HK-2 (cell line): ENCODE results near the gene CIDEA.

Source experiments
- DNase-seq: peaks from one replicate; pipeline ENCODE4 v3.0.0-alpha.2; 2018; ENCODE audit not compliant: unreplicated experiment

The CIDEA gene

DNA sequence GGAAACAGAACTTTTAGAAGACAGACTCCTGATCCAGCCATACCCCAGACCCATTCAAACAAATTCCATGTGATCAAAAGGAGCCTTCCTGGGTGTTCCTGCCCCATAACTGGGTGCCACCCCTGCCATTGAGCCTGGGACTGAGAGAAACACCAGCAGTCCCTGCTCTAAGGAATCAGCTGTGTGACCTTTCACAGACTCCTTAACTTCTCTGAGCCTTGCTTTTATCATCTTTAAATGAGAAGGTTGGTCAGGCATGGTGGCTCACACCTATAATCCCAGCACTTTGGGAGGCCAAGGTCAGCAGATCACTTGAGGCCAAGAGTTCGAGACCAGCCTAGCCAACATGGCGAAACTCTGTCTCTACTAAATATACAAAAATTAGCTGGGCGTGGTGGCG is 20.6 kb downstream of the CIDEA start:
- no peak for DNase-seq

DNA sequence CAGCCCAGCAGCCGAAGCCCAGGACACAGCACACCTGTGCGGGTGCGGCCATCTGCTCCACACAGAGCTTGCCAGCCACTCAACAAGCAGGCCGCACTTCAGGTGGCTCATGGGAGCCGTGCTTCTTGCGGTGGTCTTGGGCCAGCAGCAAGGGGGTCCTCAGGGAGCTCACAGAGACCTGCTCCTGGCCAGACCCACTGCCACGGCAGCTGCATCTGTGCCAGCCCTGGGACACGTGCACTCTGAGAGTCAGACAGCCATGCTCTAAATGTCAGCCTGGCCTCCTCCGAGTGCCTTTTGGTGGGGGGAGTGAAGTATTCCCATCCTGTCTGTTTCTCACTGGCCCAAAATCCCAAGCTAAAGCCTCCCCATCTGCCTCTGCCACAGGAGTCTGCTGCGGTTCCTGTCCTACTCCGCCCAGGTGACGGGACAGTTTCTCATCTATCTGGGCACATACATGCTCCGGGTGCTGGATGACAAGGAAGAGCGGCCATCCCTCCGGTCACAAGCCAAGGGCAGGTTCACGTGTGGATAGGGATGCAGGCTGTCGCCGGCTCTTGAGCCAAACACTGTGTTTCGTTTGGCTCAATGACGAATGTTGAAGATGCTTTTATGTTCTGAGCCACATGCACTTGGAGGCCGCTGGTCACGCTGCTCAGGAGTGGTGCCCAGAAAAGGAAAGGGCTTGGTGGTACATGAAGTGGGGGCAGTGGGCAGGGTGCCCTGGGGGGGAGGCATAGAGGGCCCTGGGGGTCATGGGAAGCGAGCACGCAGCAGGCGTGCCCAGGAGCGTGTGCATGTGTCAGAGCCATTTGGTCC is 22.8 kb downstream of the CIDEA start:
- no peak for DNase-seq

DNA sequence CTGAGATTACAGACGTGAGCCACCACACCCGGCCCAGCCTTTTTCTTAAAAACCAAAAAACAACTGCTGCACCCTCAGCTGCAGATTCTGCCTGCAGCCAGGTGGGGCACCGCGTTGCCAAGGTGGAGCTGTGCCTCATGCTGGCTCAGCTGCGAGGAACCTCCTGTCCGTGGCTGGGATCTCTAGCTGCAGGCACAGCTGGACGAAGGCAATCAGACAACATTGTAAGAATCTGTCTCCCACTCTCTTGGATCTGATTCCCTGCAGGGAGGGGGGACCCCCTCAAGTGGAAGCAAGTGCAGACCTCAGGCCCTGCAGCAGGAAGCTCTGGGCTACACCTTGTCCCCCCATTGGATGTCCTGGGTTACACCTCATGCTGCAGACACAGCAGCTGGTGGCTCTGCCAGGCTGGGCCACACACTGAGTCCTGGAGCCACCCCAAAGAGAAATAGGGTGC is 24.1 kb downstream of the CIDEA start:
- no peak for DNase-seq

DNA sequence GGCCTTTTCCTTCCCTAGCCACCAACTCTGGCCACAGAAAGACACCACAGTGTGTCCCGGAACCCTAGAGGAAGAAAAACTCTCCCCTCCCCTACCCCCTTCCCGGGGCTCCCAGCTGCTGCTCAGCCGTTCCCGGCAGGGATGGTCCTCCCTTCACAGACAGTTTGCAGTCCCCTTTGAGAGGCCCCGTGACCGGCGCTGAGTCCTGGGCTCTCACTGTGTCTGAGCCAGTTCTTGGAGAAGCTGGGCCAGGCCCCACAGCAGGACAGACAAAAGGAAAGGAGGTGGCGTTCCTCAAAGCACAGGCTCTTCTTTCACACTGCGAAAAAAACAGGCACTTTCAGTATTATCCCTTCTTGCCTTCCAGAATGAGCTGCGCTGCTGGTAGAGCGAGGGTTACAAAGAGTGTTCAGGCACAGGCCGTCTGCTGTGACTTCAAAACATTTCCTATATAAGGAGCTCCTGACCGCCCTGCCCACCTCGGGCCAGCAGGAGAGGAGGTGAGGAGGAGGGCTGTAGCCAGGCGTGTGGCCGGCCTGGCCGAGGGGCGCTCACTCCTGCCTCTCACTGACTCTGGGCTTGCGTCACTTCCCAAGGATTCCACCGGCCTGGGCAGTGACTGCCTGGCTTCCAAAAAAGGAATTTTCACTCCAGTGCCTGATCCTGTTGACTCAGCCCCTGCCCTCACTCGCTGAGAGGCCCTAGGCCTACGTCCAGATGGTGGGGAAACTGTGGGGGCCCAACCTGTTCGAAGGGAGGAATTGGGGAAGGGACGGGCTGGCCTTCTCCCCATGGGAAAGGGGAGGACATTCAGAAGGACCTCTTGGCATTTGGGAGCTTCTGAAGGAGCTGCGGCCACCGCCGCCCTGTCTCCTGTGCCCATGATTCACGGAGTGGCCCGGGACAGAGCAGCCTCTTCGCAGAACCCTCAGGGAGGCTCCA is 24.9 kb downstream of the CIDEA start:
- peak; percentile 63 for DNase-seq

DNA sequence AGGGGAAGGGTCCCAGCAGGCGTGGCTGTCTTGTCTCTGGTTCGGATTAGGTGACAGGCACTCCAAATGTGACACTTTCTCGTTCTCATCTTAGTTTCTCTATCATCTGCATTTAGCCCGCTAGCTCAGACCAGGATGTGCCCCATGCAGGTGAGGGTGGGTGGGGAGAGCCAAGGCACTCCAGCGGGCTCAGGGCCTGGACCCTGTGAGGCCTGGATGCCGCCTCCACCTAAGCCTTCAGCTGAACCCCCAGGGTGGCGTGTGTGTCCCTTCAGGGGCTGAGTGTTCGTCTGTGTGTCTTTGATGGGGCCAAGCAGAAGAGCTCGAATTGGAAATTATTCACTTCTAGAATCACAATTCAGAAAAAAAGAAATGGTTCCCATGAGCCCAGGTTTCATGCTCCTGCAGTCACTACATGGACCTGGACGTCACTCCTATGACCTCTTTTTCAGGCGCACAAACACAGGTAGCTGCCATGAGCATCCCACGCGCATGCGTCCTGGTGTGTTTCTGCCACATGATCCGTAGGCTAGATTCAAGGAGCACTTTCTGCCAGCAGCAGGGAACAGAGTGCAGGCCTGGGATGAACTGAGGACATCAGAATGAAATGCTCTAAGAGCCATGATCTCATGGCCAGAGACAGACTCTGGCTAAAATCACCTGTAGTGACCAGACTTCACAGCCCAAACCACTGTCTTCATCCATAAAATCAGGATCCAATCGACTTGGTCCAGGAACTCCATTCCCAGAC is 25.8 kb downstream of the CIDEA start:
- DNase-seq = no peak

DNA sequence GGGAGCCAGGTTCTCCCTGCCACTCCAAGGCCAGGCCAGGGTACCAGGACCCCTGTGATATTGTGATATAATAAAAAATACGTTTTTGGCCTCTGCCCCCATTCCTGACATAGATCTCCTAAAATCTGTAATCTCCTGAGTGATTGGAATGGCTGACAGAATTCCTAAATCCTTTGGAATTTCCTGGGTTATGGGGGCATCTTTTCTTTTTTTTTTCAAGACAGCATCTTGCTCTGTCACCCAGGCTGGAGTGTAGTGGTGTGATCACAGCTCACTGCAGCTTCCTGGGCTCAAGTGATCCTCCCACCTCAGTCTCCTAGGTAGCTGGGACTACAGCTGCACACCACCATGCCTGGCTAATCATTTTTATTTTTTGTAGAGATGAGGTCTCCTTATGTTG is 27.7 kb downstream of the CIDEA start:
- no peak for DNase-seq

DNA sequence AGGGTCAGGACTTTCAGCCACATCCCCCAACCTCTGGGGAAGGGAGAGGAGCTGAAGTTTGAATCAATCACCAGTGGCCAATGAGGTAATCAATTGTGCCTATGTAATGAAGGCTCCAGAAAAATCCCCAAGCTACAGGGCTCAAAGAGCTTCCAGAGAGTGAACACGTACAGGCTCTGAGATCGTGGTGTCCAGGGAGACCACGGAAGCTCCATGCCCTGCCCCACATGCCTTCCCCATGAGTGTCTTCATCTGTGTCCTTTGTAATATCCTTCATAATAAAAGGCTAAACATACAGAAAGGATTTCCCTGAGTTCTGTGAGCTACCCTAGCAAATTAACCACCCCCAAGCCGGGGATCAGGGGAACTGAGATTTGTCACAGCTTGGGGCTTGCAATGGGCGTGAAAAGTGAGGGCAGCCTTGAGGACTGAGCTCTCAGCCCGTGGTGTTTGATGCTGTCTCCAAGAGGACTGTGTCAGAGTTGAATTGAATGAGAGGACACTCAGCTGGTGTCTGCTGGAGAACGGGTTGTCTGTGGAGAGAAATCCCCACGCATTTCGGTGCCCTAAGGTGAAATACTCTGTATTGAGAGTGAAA is 28.4 kb downstream of the CIDEA start:
- DNase-seq = no peak

DNA sequence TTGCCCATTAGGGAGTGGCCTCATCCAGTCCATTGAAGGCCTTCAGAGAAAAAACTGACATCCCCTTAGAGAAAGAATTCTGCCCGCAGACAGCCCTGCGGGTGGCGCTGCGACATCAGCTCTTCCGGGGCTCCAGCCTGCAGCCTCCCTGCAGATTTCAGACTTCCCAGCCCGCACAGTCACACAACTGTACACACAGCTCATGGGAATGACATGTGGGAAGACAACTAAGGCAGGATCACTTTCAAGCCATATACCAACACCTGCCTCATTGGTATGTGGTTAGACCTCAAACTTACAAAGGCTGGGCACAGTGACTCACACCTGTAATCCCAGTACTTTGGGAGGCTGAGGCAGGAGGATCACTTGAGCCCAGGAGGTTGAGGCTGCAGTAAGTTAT is 29.1 kb downstream of the CIDEA start:
- no peak for DNase-seq

DNA sequence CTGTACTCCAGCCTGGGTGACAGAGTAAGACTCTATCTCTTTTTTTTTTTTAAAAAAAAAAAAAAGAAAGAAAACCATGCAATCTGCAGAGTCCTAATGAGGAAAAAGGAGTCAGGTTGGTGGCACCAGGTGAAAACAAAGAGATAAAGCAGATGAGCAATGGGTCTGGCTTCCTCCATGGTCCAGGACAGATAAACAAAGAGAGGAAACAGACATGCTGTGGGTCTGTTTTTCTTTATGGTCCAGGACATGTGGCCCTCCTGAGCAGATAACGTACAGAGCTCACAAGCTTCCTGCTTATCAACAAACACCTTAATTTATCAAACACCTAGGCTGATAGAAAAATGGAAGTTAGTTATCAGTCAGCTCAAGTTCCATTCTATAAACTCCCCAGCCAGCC is 29.5 kb downstream of the CIDEA start:
- DNase-seq = no peak

DNA sequence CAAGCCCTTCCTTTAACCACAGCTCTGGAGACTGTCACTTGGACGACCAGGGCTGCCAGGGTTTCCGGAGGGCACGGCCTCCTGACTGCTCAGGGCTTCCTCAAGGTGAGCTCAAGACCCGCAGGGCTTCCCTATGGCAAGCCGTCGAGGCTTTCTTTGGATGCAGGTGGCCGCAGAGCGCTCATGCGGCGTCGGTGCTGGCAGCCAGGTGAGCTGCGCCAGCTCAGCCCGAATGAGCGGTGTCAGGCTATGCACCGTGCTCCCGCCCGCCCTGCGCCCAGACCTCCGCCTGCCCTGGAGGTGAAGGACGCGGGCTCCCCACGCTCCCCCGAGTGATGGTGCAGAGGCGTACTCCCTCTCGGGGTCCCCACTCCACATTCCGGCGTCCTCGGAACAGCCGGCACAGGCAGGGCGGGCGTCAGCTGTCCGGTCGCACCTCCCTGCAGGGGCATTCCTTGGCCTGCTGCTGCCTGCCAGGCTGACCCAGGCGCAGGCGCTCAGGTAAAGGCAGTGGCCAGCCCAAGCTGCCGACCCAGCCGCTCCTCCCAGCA is 33.0 kb downstream of the CIDEA start:
- DNase-seq = no peak

DNA sequence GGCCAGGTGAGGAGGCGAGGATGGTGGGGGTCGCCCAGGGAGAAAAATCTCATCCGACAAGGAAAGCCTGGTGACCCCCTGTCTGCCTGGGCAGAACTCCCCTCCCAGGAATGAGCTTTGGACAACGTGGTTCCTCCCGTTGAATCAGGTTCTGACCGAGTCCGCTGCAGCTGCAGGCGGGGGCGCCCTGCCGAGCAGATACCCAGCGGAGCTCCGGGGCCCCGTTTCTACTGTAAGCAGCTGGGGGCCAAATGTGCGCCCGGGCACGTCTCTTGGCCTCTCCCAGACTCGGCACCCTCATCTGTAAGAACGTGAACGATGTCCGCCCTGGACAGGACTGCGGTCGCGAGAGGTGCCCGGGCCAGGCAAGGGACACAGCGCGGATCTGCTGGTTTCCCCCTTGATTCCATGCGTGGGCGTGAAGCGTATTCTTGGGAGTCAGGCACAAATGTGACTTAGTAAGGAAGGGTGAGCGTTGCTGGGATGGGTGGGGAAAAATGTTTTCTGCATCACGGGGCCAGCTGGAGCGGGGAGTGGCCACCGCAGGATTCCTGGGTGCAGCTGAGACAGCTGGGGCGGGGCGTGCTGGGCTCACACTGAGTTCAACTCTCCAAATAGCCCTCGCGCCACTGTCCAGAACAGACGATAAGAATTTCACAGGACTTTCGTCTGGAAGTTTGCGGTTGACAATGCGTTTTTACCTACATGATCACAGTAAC is 33.7 kb downstream of the CIDEA start:
- no peak for DNase-seq

DNA sequence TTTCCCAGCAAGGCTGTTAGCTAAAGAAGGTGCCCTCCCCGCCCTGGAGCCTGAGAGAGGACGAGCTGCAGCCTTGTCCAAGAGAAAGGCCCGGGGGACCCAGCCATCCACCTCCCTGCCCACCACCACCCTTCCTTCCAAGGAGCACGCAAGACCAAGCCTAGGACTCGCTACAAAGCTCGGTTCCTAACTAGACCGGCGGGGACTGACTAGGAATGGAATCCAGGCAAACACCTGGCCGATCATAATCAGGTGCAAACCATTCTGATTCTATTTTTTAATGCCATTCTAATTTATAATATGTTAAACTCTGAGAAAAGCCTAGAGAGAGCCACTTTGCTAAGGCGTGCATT is 34.2 kb downstream of the CIDEA start:
- DNase-seq = no peak

DNA sequence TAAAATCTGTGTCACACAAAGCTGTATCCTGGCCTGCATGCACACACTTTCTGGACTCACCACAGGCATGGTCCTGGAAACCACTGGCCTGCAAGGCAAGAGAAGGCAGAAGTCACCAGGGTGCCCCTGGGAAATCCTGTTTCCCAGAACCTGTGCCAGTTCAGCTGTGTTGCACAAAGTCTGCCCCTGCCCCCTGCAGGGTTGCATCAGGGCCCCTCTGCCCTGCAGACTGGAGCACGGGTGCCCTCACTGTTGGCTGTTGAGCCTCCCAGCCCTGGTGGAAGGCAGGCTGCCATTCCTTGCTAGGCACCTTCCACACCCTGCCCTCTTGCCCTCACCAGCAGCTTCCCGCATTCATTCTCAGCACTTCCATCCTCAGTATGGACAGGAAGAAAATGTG is 35.9 kb downstream of the CIDEA start:
- DNase-seq = no peak

DNA sequence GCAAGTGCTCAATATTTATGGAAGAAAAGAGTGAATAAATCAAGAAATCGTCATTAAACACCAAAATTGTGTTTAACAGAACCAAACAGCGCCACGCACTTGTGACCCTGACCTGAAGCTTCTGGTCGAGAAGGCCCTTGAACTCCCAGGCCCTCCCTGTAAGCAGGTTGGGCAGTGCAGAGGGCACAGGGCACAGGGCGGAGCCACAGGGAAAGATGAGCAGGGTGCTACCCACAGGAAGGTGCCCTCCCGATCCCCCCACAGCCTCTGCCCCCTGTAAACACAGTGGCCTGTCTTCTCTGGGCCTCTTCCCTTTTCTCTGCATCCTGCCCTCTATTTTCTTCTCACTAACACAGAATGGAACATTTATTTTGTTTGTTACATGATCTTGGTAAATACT is 37.0 kb downstream of the CIDEA start:
- no peak for DNase-seq

DNA sequence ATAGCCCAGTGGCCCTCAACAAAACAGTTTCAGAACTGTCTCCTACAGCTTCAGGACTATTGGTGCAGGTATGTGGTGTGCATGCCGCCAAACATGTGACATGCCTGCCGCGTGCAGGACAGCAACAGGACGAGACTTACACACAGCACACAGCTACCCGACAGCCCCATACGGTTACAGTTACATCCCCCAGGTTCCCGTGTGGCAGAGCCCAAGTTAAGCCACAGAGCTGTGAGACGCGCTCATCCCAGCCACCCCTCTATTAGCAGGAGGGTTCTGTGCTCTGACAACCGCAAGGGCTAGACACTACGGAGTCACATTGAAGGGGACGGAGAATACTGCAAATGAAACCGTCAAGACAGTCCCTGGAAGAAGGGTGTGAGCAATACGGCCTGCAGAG is 37.5 kb downstream of the CIDEA start:
- DNase-seq = no peak

DNA sequence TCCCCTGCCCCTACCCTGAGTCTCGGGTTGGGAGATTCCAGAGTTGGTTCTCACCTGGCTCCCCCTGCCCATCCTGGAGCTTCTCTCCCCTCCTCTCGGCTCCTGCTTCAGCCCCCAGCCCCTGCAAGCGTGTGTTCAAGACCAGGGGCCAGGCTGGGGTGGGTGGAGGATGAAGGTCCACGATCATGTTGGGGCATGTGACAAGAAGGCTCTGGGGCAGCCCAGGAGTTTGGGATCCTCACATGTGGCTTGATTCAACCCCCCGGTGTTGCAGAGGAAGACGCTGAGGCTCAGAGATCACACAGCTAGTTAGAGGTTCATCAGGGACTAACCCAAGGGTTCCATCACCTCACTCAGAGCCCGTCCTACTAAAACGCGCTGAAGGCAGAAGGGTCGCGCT is 39.7 kb downstream of the CIDEA start:
- DNase-seq = no peak

DNA sequence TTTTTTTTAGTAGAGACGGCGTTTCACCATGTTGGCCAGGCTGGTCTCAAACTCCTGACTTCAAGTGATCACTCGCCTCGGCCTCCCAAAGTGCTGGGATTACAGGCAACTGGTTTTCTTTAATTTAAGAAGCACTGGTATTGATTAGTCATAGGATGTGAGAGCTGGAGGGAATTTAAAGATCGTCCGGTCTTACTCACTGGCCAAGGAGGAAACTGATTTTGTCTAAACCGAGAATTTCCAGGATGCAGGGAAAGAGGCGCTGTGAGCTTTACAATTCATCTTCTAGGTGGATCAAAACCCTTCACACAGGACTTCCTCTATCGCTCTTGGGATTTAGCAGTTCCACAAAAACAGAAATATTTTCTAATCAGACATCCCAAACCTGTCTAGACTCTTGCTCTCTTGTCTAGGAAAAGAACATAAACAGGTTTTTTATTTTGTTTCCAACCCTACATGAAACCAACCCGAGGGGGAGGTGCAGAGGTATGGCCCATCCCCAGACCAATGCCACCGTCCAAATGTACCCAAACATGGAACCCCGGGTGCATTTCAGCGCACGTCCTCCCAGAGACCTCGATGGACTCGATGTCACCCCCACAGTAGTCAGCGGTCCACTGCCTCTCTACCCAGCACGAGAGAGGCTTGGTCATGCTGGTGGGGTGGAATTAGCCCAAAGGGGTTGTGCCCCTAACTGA is 41.4 kb downstream of the CIDEA start:
- DNase-seq = no peak

DNA sequence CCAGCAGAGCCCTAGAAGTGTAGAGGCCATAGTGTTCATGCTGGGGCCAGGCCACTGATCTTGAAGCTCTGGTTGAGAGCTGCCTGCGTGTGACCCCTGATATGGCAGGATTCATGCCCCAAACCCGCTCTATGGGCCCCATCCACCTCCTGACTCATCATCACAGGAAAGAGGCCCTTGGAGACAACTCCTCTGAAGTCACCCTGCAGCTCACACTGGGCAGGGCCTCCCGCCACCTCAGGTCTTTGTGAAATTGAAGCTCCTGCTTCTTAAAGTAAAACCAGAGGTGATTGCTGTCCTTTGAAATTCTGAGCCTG is 41.9 kb downstream of the CIDEA start:
- no peak for DNase-seq

DNA sequence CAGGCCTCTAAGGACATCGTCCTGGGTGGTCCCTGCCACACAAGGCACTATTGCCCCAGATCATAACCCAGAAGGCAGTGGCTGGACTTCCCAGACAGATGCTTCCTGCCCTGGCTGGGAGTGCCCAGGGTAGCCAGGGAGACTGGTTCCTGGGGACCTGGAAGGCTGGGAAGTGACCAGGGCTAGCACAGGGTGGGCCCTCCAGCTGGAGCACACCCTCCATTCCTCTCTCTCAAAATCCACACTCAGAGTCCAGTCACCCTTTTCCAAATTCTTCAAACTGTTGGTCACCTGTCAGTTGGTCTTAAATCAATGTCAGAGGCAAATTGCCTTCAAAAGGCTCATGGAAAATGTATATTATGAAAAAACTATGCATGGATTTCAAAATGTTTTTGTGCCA is 42.3 kb downstream of the CIDEA start:
- no peak for DNase-seq

DNA sequence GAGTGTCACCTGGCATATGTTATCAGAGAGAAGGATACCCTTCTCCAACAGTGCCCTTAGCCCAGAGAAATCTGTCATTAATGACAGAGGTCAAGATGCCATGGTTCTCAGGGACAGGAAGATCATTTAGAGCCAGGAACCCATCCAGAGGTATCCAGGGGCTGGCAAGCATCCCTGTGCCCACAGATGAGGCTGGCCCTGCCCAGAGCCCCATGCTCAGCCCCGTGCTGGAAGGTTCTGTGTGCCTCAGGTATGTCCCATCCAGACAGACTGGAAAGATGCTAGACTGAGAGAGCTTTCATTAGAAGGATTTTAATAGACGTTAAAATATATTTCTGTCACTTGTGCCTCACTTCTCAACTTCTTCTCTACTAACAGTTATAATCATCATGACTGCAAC is 45.7 kb downstream of the CIDEA start:
- no peak for DNase-seq
